ENCODE data around the gene FIGNL1.

The FIGNL1 gene

DNA sequence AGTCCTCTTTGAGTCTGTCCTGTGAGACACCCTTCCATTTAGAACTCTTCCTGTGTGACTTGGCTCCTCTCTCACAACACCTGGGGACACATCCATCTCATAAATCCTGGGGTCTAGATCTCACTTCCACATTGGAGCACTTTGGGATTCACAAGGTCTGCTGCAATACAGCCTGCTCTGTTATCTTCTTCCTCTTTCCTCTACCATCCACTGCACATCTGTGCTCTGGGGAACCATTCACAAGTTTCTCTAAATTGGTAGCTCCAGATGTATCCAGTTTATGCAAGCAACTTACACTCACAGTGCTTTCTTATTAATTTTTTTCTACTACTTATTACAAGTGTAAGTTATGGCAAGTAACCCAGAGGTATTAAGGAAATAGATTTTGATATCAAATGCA is 5.5 kb upstream of the FIGNL1 start:
- DNase-seq (ENCODE audit: extremely low spot score): no peak
- TF ChIP-seq ZNF384 (IDR thresholded peaks at IDR 0.05) (no peak), SUZ12 (IDR thresholded peaks at IDR 0.05) (no peak), ELF4 (IDR thresholded peaks at IDR 0.05) (no peak), HDGF (IDR thresholded peaks at IDR 0.05; ENCODE audit: borderline replicate concordance) (no peak), CTBP1 (IDR thresholded peaks at IDR 0.05; ENCODE audit: borderline replicate concordance) (no peak), FOXA1 (IDR thresholded peaks at IDR 0.05) (no peak), ARNT (IDR thresholded peaks at IDR 0.05) (no peak), NFRKB (IDR thresholded peaks at IDR 0.05) (no peak), BHLHE40 (IDR thresholded peaks at IDR 0.05; ENCODE audit: borderline replicate concordance) (no peak), SP1 (IDR thresholded peaks at IDR 0.05) (no peak), LEF1 (IDR thresholded peaks at IDR 0.05; ENCODE audit: borderline replicate concordance) (no peak), FOXK2 (IDR thresholded peaks at IDR 0.05) (no peak), TARDBP (IDR thresholded peaks at IDR 0.05) (no peak), FOXM1 (IDR thresholded peaks at IDR 0.05; ENCODE audit: borderline replicate concordance) (no peak), L3MBTL2 (conservative IDR thresholded peaks at IDR 0.05) (no peak)
- TF ChIP-seq, protein P1, sequence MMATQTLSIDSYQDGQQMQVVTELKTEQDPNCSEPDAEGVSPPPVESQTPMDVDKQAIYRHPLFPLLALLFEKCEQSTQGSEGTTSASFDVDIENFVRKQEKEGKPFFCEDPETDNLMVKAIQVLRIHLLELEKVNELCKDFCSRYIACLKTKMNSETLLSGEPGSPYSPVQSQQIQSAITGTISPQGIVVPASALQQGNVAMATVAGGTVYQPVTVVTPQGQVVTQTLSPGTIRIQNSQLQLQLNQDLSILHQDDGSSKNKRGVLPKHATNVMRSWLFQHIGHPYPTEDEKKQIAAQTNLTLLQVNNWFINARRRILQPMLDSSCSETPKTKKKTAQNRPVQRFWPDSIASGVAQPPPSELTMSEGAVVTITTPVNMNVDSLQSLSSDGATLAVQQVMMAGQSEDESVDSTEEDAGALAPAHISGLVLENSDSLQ (IDR thresholded peaks at IDR 0.05): no peak
- ChIA-PET CTCF (no interaction called here), POLR2A (no interaction called here)

DNA sequence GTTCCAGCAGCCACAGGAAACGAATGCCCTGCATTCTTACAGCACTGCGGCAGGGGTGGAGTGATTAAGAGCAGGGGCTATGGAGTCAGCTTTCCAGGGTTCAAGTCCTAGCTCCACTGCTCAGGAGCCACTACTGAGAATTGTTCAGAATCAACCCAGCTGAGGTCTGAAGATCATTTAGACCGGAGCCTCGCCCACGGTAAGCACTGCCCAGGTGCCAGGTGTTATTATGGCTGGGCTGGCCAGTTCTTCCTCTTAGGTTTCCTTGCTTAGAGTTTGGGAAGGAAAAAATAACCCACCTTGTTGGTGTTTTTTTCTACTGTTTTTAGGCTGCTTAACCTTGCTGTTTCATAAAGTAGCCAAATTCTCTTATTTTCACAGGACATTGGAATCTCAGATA is 4.8 kb upstream of the FIGNL1 start:
- ChIA-PET CTCF (no interaction called here), POLR2A (no interaction called here)
- no peak for DNase-seq (ENCODE audit: extremely low spot score)
- TF ChIP-seq CTBP1 (IDR thresholded peaks at IDR 0.05; ENCODE audit: borderline replicate concordance) (no peak), SUZ12 (IDR thresholded peaks at IDR 0.05) (no peak), BHLHE40 (IDR thresholded peaks at IDR 0.05; ENCODE audit: borderline replicate concordance) (no peak), FOXA1 (IDR thresholded peaks at IDR 0.05) (no peak), NFRKB (IDR thresholded peaks at IDR 0.05) (no peak), ZNF384 (IDR thresholded peaks at IDR 0.05) (no peak), SP1 (IDR thresholded peaks at IDR 0.05) (no peak), L3MBTL2 (conservative IDR thresholded peaks at IDR 0.05) (no peak), LEF1 (IDR thresholded peaks at IDR 0.05; ENCODE audit: borderline replicate concordance) (no peak), TARDBP (IDR thresholded peaks at IDR 0.05) (no peak), ELF4 (IDR thresholded peaks at IDR 0.05) (no peak), FOXK2 (IDR thresholded peaks at IDR 0.05) (no peak), HDGF (IDR thresholded peaks at IDR 0.05; ENCODE audit: borderline replicate concordance) (no peak), FOXM1 (IDR thresholded peaks at IDR 0.05; ENCODE audit: borderline replicate concordance) (no peak), ARNT (IDR thresholded peaks at IDR 0.05) (no peak)
- TF ChIP-seq, protein P1 (IDR thresholded peaks at IDR 0.05): no peak

DNA sequence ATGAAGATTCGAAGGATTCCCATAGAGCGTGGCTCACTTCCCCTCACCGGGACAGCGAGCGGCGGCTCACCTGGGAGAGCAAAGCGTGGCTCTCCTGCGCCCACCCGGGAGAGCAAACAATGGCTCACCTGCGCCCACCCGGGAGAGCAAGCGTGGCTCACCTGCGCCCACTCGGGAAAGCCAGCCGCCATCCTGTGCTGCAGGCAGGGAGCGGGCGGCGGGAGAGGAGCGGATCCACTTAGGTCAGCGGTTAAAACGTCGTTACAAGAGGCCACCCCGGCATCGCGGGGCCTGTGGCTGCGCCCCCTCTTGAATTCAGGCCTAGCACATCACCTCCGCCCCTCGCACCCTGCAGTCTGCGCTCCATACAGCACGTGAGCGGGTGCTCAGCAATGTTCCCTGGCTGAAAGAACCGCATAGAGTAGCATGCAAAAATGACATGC is 461 bp upstream of the FIGNL1 start:
- ChIA-PET POLR2A (interaction anchor here (0.8 to 1.1 kb wide), 2 partner anchors 17 to 25 kb away, joined by 3 to 4 read pairs; no protein-coding TSS in a partner anchor), CTCF (no interaction called here)

DNA sequence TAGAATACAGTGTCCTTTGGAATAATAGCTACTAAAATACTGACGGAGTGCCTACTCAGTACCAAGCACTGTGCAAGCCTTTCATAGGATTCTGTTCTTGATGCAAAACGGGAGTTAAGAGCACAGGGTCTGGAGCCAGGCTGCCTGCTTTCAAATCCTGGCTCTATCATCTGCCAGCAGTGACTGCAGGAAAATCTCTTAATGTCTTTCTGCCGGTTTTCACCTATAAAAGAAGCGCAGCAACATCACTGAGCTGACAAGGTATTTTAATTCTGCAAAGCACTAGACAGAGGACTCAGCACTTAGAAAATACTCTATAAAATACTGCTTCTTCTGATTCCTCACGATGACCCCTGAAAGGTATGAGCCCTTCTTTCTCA is 659 bp downstream of the FIGNL1 start:
- no peak for TF ChIP-seq TARDBP (IDR thresholded peaks at IDR 0.05)
- TF ChIP-seq FOXA1 (IDR thresholded peaks at IDR 0.05): no peak
- no peak for TF ChIP-seq FOXM1 (IDR thresholded peaks at IDR 0.05; ENCODE audit: borderline replicate concordance)
- TF ChIP-seq NFRKB (IDR thresholded peaks at IDR 0.05): no peak
- TF ChIP-seq, protein P1 (IDR thresholded peaks at IDR 0.05): no peak
- TF ChIP-seq HDGF (IDR thresholded peaks at IDR 0.05; ENCODE audit: borderline replicate concordance): no peak
- no peak for TF ChIP-seq ELF4 (IDR thresholded peaks at IDR 0.05)
- no peak for TF ChIP-seq ARNT (IDR thresholded peaks at IDR 0.05)
- TF ChIP-seq L3MBTL2 (conservative IDR thresholded peaks at IDR 0.05): no peak
- no peak for TF ChIP-seq LEF1 (IDR thresholded peaks at IDR 0.05; ENCODE audit: borderline replicate concordance)
- no peak for TF ChIP-seq BHLHE40 (IDR thresholded peaks at IDR 0.05; ENCODE audit: borderline replicate concordance)
- no peak for TF ChIP-seq SUZ12 (IDR thresholded peaks at IDR 0.05)
- no peak for TF ChIP-seq CTBP1 (IDR thresholded peaks at IDR 0.05; ENCODE audit: borderline replicate concordance)
- no peak for TF ChIP-seq ZNF384 (IDR thresholded peaks at IDR 0.05)
- no peak for TF ChIP-seq SP1 (IDR thresholded peaks at IDR 0.05)
- TF ChIP-seq FOXK2 (IDR thresholded peaks at IDR 0.05): no peak
- CTCF ChIA-PET: interaction anchor here (0.6 kb wide), 1 partner anchor 117 kb away, joined by 4 read pairs; no protein-coding TSS in a partner anchor
- POLR2A ChIA-PET: interaction anchor here (0.8 to 1.1 kb wide), 4 partner anchors 18 to 622 kb away, joined by 3 to 4 read pairs (median 3); no protein-coding TSS in a partner anchor
- no peak for DNase-seq (ENCODE audit: extremely low spot score)

More for the DNA sequence above, 461 bp upstream of the FIGNL1 start:
- no peak for DNase-seq (ENCODE audit: extremely low spot score)
- TF ChIP-seq HDGF (IDR thresholded peaks at IDR 0.05; ENCODE audit: borderline replicate concordance): no peak
- no peak for TF ChIP-seq ZNF384 (IDR thresholded peaks at IDR 0.05)
- no peak for TF ChIP-seq CTBP1 (IDR thresholded peaks at IDR 0.05; ENCODE audit: borderline replicate concordance)
- TF ChIP-seq SUZ12 (IDR thresholded peaks at IDR 0.05): no peak
- no peak for TF ChIP-seq FOXM1 (IDR thresholded peaks at IDR 0.05; ENCODE audit: borderline replicate concordance)
- TF ChIP-seq, protein P1 (IDR thresholded peaks at IDR 0.05): no peak
- no peak for TF ChIP-seq ARNT (IDR thresholded peaks at IDR 0.05)
- no peak for TF ChIP-seq ELF4 (IDR thresholded peaks at IDR 0.05)
- TF ChIP-seq L3MBTL2 (conservative IDR thresholded peaks at IDR 0.05): no peak
- TF ChIP-seq LEF1 (IDR thresholded peaks at IDR 0.05; ENCODE audit: borderline replicate concordance): no peak
- TF ChIP-seq FOXK2 (IDR thresholded peaks at IDR 0.05): no peak
- TF ChIP-seq TARDBP (IDR thresholded peaks at IDR 0.05): no peak
- TF ChIP-seq BHLHE40 (IDR thresholded peaks at IDR 0.05; ENCODE audit: borderline replicate concordance): no peak
- no peak for TF ChIP-seq NFRKB (IDR thresholded peaks at IDR 0.05)

DNA sequence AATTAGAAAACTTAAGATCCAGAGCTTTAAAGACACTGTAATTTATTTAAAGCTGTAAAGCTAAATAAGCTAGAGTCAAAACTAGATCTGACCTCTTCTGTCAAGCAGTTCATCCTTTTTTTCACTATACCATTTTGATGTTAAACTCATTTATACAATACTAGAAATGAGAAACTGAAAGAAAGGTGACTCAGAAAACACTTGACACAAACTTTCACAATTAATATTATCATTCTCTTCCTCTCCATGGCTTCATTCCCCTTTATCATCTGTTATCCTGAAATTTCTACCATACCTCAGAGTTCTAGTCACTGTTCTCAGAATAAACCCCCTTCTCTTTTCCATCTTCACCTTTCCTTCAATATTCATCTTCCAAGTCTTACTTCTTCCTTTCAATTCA is 1.3 kb downstream of the FIGNL1 start:
- TF ChIP-seq ZNF384 (IDR thresholded peaks at IDR 0.05) (no peak), FOXM1 (IDR thresholded peaks at IDR 0.05; ENCODE audit: borderline replicate concordance) (no peak), LEF1 (IDR thresholded peaks at IDR 0.05; ENCODE audit: borderline replicate concordance) (no peak), FOXA1 (IDR thresholded peaks at IDR 0.05) (no peak), L3MBTL2 (conservative IDR thresholded peaks at IDR 0.05) (no peak), ARNT (IDR thresholded peaks at IDR 0.05) (no peak), FOXK2 (IDR thresholded peaks at IDR 0.05) (no peak), ELF4 (IDR thresholded peaks at IDR 0.05) (no peak)
- TF ChIP-seq, protein P1 (IDR thresholded peaks at IDR 0.05): no peak
- ChIA-PET POLR2A (no interaction called here), CTCF (no interaction called here)
- DNase-seq (ENCODE audit: extremely low spot score): no peak
